Anterior cingulate cortex (tissue), 58 donors: ENCODE data around the gene MMP10.
A peak's percentile ranks its signal among the peaks of the same experiment; 100 is the strongest.

Experiments
- DNase-seq, 58 donors: peaks; one replicate each; lab custom pipeline; 2025; lab: John Stamatoyannopoulos, UW

The MMP10 gene

GRCh38 chr11:102780491-102780918, at the start of gene MMP10:
Gene MMP10, minus strand, starts transcription at chr11:102780628. Its CDS starts 37 bp downstream, at chr11:102780591.
- DNase-seq: no peak

DNA sequence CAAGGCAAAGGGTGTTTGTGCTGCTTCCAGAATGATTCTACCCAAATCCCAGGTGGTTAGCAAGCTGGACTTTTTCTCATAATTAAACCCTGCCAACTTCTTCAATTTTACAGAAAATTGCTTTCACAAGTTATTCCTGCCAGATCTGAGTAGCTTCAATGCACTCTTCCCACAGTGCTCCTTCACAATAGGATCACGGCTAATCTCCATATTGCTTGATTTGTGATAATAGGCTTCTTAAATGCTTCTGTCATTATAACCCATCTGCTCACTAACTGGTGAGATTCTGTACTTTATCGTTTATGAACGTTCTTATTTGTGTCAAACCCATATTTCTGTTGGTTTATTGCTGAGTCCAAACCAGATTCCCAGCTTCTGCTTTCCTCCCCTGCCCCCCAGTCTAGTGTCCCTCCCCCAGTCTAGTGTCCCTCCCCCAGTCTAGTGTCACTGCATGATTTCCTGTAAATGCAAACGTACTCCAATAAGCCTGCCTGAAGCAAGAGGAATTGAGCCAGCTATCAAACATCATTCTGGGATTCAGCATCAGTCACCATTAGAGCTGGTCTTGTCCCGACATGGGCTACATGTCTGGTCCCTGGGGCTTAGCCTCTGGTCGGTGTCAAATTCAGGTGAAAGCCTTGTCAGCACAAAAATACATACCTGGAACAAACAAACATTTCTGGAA, 49.0 kb upstream of the MMP10 start:
- DNase-seq: no peak

DNA sequence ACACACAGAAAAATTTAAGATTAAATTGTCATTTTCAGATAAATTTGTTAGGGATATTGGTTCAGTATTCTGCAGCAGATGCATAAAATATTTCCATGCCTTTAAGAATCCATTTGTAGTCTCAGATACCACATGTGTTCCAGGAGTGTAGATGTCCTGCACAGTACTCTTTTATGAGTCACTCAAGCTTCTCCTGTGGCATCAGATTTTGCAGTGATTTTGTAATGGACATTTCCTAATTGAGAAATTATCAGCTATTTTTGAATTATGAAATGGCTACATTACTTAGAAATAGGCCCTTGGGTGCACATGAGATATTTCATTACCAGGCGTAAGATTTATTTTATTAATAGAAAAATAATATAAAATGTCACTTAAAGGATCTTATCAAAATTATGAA, 44.1 kb upstream of the MMP10 start:
- no peak for DNase-seq

DNA sequence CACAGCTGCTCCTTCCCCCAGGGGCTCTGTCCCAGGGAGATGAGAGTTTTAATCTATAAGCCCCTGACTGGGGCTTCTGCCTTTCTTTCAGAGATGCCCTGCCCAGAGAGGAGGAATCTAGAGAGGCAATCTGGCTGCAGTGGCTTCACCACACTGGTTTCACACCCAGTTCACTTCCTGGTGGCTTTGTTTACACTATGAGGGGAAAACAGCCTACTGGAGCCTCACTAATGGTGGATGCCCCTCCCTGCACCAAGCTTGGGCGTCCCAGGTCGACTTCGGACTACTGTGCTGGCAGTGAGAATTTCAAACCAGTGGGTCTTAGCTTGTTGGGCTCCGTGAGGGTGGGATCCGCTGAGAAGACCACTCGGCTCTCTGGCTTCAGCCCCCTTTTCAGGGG, 39.1 kb upstream of the MMP10 start:
- no peak for DNase-seq

DNA sequence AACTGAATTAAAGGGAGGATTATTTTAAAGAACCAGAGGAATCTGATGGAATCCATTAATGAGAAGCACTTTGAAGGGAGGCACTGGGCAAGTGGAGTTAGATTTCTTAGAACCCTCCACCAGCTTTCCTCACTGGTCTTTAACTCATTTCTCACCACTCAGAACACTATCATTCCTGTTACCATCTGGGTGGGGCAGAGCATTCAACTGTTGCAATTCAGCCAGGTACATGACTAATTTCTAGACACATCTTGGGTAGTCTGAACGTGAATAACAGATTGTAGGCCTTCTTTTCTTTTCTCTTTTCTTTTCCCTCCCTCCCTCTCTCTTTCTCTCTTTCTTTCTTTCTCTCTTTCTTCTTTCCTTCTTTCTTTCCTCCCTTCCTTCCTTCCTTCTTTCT, 33.1 kb upstream of the MMP10 start:
- no peak for DNase-seq

DNA sequence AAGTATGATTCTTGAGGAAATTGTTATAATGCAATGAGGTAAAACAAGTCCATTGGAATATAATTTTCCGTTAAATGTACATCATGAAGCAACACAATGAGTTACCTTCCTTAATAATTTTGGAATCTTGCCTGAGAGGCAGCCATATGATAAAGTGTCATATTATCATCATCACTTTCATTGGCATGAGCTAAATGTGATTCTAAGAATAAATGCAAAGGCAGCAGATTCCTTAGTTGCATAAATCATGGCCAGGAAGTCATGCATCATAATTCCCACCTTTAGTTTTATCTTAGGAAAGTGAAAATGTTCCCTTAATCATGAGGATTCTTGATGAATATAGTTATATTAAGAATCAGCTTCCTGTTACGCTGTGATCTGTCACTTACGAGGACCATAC, 31.8 kb upstream of the MMP10 start:
- no peak for DNase-seq

DNA sequence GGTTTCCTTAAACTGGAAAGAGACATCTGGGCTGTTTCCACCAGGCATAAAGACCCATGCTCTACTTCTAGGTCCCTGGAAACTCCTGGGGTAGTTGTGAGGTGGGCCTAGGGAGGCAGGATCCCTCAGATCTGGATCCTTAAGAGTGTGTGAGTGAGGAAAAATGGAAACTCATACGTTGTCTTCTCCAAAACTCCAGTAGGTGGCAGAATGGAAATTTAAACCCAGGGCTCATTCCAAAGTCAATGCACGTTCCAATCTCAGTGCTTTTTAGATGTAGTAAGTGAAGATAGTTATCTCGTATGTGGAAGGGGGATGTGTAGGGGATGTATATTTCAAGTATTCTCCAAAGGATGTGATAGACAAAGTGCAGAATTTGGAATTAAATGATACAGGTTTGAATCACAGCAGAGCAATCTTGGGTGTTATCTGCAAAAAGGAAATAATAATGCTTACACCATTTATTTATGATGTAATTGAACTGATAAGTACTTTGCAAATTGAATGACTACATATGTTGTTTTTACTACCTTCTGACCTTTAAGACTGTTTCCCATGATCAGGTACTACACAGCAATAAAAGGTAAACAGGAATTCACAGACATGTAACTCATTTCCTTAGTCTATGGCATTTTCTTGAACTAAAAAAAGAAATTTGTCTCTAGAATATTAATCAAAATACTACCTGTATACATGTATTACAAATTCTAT, 30.7 kb upstream of the MMP10 start:
- peak in 1 of 58 donors; percentile 12 for DNase-seq

GRCh38 chr11:102809971-102810370, 29.5 kb upstream of the MMP10 start:
- no peak for DNase-seq

- DNase-seq: no peak
Measured at GRCh38 chr11:102807921-102808320, 27.5 kb upstream of the MMP10 start.

GRCh38 chr11:102806296-102806695, 25.9 kb upstream of the MMP10 start:
- no peak for DNase-seq

DNA sequence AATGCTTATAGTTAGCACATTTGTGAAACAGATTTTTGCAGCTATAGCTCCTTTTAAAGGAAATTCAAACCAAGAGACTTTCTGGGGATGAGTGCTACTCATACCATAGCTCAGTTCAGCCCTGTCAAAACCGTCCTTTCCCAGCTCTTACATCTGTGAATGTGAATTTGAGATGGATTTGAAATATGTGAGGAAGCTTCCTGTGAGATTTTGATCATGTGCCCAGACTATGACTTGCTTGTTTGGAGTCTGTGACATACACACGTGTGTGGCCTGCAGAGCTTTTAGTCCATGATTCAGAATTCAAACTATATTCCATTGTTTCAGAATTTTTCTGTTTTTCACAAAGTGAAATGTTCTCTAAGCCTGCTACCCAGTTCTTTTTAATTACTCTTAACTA, 21.9 kb upstream of the MMP10 start:
- no peak for DNase-seq

DNA sequence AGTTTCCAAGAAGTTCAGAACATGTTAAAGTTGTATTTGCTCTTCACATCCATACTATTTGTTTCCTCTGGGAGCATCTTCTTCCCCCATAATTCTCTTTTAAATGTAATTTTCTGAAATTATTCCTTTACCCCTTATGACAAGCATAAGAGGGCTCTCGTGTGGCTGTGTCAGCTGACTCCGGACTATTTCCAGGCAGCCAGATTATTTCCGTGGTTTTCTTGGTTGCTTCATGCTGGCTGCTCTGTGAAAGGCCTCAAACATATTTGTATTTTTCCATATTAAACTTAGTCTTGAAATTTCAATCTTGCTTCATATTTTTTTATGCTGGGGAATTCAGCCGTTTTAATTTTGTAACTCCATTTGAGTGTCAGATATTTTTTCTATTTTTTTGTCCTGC, 20.3 kb upstream of the MMP10 start:
- no peak for DNase-seq

GRCh38 chr11:102799681-102800340, 19.4 kb upstream of the MMP10 start:
- DNase-seq: no peak

- DNase-seq: no peak
Measured at GRCh38 chr11:102798012-102798746, 17.8 kb upstream of the MMP10 start, which contains the start of gene MMP1. Gene MMP1, minus strand, starts transcription at chr11:102798160. Its CDS starts 68 bp downstream, at chr11:102798092.

- no peak for DNase-seq
Measured at GRCh38 chr11:102794382-102794781, 14.0 kb upstream of the MMP10 start.

- no peak for DNase-seq
Measured at GRCh38 chr11:102793677-102794290, 13.4 kb upstream of the MMP10 start.

- no peak for DNase-seq
Measured at GRCh38 chr11:102792604-102793003, 12.2 kb upstream of the MMP10 start.

DNA sequence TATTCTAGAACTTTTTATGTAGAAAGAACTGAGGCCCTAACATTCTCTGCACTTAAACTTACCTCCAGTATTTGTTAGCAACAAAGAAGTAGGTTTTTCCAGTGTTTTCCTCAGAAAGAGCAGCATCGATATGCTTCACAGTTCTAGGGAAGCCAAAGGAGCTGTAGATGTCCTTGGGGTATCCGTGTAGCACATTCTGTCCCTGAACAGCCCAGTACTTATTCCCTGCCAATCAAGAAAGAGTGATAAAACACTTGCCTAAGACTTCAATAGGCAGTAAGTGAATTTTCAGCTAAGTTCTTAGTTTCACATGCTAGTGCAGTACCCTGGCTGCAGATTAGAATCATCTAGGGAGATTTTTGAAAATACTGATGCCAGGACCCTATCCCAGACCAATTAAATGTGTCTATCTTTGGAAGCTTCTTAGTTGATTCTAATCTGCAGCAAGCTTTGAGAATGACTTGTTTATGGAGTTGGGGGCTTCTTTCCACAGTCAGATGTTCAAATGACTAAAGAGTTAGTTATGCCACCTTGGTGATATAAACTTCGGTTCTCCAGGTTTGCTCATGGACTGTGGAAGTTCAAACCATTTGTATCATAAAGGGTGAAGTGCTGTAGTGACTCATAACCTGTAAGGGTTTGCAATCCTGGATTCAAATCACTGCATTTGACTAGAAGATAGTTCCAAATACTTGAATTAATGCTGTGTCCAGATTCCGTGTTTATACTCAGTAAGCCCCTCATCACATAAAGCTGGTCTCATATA, 11.0 kb upstream of the MMP10 start:
- no peak for DNase-seq

DNA sequence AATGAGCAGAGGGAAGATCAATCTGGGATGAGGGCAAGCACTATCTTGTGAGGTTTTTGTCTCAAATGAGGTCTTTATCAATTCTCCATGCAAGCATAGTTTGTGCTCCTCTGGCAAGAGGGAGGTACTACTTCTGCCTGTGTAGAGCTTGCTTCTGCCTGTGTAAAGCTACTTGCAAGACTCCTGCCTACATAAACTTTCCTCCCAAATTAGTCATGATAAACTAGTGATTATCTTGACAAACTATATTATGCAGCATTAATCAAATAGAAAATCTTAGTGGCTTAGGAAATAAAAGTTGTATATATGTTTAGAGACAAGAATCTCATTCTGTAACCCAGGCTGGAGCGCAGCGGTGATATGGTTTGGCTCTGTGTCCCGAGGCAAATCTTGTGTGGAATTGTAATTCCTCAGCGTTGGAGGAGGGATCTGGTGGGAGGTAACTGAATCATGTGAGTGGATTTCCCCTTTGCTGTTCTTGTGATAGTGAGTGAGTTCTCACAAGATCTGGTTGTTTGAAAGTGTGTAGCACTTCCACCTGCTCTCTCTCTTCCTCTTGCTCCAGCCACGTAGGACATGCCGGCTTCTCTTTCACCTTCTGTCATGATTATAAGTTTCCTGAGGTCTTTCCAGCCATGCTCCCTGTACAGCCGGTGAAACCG, 8.0 kb upstream of the MMP10 start:
- no peak for DNase-seq
